Pancreas (tissue), 10 donors: ENCODE data around the gene MRPL54. TPM values are rescaled to one million over a fixed set of nuclear protein-coding genes. Genes with fewer than 3 reads are reported as not detected.

ENCODE experiments used
- ATAC-seq, 4 donors: fragments of 200-7000 bp; cut with Tn5 transposase; one replicate each; pipeline versions ENCODE4 v1.8.0 to v1.9.1; 2020; ENCODE audit warnings: mild to moderate bottlenecking in 4 of 4, moderate library complexity in 4 of 4
- DNase-seq, 6 donors: peaks; one replicate each; pipeline ENCODE4 v3.0.0-alpha.2; 2020
- FAIRE-seq: peaks from 2 replicates; lab custom pipeline; 2012; peaks lifted over from hg19 to GRCh38; lab: Jason Lieb, UNC
- H3K27ac ChIP-seq, 4 donors: fragments of 200-600 bp; sonication (generic); 1 replicate in 3 of 4; 2 replicates in 1 of 4; pipeline versions ENCODE4 v1.5.0 to v1.8.0; 2020
- H3K27me3 ChIP-seq, 4 donors: fragments of 200-600 bp; one replicate each; pipeline ENCODE4 v1.8.0; 2021
- H3K36me3 ChIP-seq, 3 donors: fragments of 200-600 bp; sonication (generic) in 1 of 3; one replicate each; pipeline versions ENCODE4 v1.5.0 to v1.8.0; 2020 to 2021
- H3K4me1 ChIP-seq, 3 donors: fragments of 200-600 bp; one replicate each; pipeline ENCODE4 v1.8.0; 2021
- H3K4me3 ChIP-seq, 4 donors: fragments of 200-600 bp; sonication (generic) in 2 of 4; one replicate each; pipeline versions ENCODE4 v1.5.0 to v1.8.0; 2020 to 2021
- H3K9me3 ChIP-seq, 4 donors: fragments of 200-600 bp; one replicate each; pipeline ENCODE4 v1.8.0; 2021
- WGBS, 2 donors: extraction: QIAGEN DNeasy Blood & Tissue Kit; methylation state at CpG; one replicate each; pipeline ENCODE4 v1.1.7; 2013; 5-methylcytosine and 5-hydroxymethylcytosine counted together
- intact Hi-C, 3 donors: fragments of 100-400 bp; cut with DNase I; formaldehyde crosslinking; loops; one replicate each; pipeline versions ENCODE4 v1.11.1 to v1.14.2; 2022
- polyA plus RNA-seq, 2 donors: library from polyadenylated mRNA; stranded (reverse); fragments of 200-250 nt; gene quantifications; one replicate each; pipeline ENCODE4 v1.2.3, GENCODE V29; 2013
- total RNA-seq, 6 donors: library from RNA; stranded (reverse); fragmentation: NEBNext Ultra II Directional in 4 of 6; extraction: Animal tissue kit (Norgen Biotek cat#: 25700) in 4 of 6; gene quantifications; one replicate each; pipeline versions ENCODE4 v1.2.1 to v1.2.4, GENCODE V29; 2021 to 2023
- TF ChIP-seq, protein P1 (sequence below), 4 donors: fragments of 200-600 bp; sonication (generic) in 3 of 4; IDR thresholded peaks; one replicate each; pipeline versions ENCODE4 v1.5.0 to v1.8.0; 2021; ENCODE audit warnings: antibody characterized with exemption in 4 of 4
- donor health status: healthy with polysubstance abuse.
- donor health status: DM: no; HTN: no; CAD: no; lungs with moderate emphysema.
- donor health status: DM: no; HTN: no; CAD: no.
- donor health status: control.
- donor health status: control.
- donor health status: Bipolar disorder and iron deficiency.
- donor health status: DM: yes; HTN: yes; CAD: no.
- donor health status: DM: no; HTN: no; CAD: no.
- donor health status: DM: no; HTN: no; CAD: no.
- donor health status: DM: yes; HTN: yes; CAD: no.

The MRPL54 gene
- total and polyA plus RNA-seq, 8 donors = 30.0 to 104 (median 38.3) TPM

DNA sequence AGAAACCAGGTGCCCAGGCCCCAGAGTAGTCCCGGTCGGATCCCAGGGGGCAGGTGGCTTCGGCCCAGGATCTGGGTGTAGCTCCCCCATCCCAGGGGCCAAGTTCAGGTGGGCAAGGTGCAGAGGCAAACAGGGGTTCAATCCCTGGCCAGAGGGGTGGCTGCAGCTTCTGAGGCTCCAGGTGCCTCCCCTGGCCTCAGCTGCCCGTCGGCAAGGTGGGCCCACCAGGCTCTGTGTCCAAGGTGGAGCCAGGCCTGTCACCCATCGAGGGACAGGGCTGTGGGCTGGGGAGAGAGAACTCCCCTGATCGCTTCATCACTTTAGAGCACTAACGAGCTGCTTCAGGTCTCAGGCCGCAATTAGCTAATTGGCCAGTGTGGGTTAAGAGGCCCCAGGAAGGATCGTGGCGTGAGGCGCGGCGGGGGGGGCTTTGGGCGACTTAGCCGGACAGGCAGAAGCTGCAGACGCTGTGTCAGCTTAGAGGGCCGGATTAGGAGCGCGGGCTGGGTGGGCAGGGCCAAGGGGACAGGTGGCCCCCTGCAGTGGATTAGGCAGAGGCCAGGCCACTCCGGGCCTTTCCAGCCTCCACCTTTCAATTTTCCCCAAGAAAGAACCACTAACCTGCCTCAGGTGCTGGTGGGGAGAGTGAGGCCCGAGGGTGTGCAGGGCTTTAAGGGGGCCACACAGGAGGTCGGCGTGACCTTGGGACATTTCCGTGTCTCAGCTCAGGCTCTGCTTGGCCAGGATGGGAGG, 12.3 kb downstream of the MRPL54 start:
- H3K4me3 ChIP-seq = no peak overlapping the region
- no peak for FAIRE-seq
- no peaks in the 10 kb centered on the region for H3K27me3 ChIP-seq
- intact Hi-C loops = no loop called here
- TF ChIP-seq, protein P1, sequence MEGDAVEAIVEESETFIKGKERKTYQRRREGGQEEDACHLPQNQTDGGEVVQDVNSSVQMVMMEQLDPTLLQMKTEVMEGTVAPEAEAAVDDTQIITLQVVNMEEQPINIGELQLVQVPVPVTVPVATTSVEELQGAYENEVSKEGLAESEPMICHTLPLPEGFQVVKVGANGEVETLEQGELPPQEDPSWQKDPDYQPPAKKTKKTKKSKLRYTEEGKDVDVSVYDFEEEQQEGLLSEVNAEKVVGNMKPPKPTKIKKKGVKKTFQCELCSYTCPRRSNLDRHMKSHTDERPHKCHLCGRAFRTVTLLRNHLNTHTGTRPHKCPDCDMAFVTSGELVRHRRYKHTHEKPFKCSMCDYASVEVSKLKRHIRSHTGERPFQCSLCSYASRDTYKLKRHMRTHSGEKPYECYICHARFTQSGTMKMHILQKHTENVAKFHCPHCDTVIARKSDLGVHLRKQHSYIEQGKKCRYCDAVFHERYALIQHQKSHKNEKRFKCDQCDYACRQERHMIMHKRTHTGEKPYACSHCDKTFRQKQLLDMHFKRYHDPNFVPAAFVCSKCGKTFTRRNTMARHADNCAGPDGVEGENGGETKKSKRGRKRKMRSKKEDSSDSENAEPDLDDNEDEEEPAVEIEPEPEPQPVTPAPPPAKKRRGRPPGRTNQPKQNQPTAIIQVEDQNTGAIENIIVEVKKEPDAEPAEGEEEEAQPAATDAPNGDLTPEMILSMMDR (IDR thresholded peaks at IDR 0.05) = no peak
- no peak for ATAC-seq
- H3K4me1 ChIP-seq = no peaks in the 10 kb centered on the region
- H3K9me3 ChIP-seq = no peaks in the 10 kb centered on the region
- DNase-seq = no peak
- H3K36me3 ChIP-seq = no peaks in the 10 kb centered on the region
- H3K27ac ChIP-seq = no peak overlapping the region
- WGBS, 2 donors = 67 to 78% methylated on average over 25 of the region's 25 CpGs

DNA sequence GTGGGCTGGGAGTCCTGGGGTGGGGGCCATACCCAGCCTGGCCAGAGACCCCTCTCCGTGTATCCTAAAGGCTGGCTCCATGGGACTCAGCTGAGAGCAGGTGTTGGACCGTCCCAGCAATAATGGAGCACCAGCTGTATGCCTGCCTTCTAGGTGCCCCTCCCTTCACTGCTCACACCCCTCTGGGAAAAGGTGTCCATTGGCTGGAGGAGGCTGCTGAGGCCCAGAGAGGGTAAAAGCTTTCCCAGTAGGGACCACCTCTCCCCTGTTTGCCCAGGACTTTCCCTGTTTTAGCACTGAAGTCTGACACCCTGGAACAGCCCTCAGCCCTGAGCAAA, 12.9 kb downstream of the MRPL54 start:
- intact Hi-C loops = no loop called here
- no peak for FAIRE-seq
- 51 to 74% methylated on average over 2 of the region's 2 CpGs for WGBS, 2 donors

DNA sequence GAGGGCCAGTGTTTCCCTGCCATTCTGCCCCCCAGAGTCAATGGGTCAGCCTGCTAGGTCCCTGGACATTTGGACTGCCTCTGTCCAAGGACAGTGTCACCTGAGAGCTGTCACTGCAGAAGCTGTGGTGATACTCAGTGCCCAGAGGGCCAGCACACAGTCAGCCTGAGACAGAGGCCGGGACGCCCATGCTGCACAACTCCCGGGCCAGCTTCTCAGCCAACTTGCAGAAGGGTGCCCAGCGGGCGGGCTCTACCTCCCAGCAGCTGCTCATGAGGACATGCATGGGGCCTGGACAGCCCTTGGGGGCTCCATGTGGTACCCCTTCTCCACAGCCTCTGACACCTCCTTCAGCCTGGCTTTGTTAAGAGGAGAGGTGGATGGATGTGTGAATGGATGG, 13.3 kb downstream of the MRPL54 start:
- no peaks in the 10 kb centered on the region for H3K27me3 ChIP-seq
- TF ChIP-seq, protein P1 (IDR thresholded peaks at IDR 0.05) = no peak
- H3K4me1 ChIP-seq = no peaks in the 10 kb centered on the region
- no peak overlapping the region for H3K4me3 ChIP-seq
- no peaks in the 10 kb centered on the region for H3K36me3 ChIP-seq
- no peak overlapping the region for H3K27ac ChIP-seq
- no peak for FAIRE-seq
- DNase-seq = no peak
- WGBS, 2 donors = 86 to 92% methylated on average over 5 of the region's 5 CpGs
- intact Hi-C loops = no loop called here
- no peaks in the 10 kb centered on the region for H3K9me3 ChIP-seq
- no peak for ATAC-seq

More for the DNA sequence above, 12.9 kb downstream of the MRPL54 start:
- H3K36me3 ChIP-seq = no peaks in the 10 kb centered on the region
- H3K27ac ChIP-seq = no peak overlapping the region
- no peaks in the 10 kb centered on the region for H3K9me3 ChIP-seq
- no peak for ATAC-seq
- no peak overlapping the region for H3K4me3 ChIP-seq
- H3K4me1 ChIP-seq = no peaks in the 10 kb centered on the region
- no peak for DNase-seq
- no peaks in the 10 kb centered on the region for H3K27me3 ChIP-seq
- TF ChIP-seq, protein P1 (IDR thresholded peaks at IDR 0.05) = no peak

DNA sequence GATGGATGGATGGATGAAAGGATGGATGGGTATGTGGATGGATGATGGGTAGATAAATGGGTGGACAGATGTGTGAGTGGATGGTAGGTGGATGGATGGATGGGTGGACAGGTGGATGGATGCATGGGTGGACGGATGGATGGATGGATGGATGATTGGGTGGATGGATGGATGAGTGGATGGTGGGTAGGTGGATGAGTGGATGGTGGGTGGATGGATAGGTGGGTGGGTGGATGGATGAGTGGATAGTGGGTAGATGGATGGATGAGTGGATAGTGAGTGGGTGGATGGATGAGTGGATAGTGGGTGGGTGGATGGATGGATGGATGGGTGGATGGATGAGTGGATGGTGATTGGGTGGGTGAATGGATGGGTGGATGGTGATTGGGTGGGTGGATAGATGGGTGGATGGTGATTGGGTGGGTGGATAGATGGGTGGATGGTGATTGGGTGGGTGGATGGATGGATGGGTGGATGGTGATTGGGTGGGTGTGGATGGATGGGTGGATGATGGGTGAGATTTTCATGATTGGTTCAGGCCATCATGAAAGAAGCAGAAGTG, 14.1 kb downstream of the MRPL54 start:
- DNase-seq = no peak
- intact Hi-C loops = no loop called here

More for the DNA sequence above, 14.1 kb downstream of the MRPL54 start:
- TF ChIP-seq, protein P1 (IDR thresholded peaks at IDR 0.05) = no peak
- Histone ChIP-seq H3K4me1 (no peaks in the 10 kb centered on the region), H3K27me3 (no peaks in the 10 kb centered on the region), H3K27ac (no peak overlapping the region), H3K9me3 (peaks cover 0 to 2% (median 0%) of the 10 kb centered on the region in 4 donors), H3K4me3 (no peak overlapping the region), H3K36me3 (no peaks in the 10 kb centered on the region)
- no peak for FAIRE-seq
- WGBS, 2 donors = 78 to 79% methylated on average over 1 of the region's 1 CpG
- ATAC-seq = no peak
